HG03432 (cell line): ENCODE results near the gene GABBR1.
"Not testable (repeated sequence)": the region's sequence is repeated elsewhere in the genome, so short reads cannot be mapped to it uniquely, and the experiment has no call there.

ENCODE experiments used
- ATAC-seq: cut with Tn5 transposase; IDR thresholded peaks from one replicate; pipeline ENCODE4 v1.9.1; 2021; ENCODE audit warnings: mild to moderate bottlenecking, moderate library complexity; ENCODE audit not compliant: unreplicated experiment

Gene GABBR1

DNA sequence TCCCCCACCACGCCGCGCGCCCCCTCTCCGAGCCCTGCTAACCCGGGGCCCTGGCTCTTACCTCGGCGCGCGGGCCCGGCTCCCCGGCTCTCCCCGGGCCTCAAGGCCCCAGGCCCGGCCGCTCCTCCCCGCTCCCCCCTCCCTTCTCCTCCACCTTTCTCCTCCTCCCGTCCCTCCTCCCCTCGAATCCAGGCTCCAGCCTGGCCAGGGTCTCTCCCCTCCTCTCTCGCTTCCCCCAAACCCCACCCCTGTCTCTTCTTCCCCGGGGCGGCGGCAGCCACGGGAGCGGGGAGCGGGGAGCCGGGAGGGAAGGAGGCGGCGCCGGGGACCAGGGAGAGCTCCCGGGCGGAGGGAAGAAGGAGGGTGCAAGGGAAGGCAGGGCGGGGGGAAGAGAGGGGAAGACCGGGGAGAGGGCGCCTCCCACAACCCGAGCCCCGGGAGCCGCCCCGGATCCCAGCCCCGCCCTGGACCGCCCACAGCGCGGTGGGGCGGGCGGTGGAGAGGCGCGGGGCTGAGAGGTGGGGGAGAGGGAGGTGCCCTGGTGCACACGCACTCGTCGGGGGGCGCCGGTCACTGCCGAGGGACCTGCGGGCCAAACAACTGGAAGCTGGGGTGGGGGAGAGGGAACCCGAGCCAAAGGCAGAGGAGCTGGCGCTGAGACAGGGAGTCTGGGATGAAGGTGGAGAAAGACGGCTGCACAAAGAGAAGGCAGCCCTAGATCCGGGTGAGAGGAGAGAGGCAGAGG, at the start of gene GABBR1:
GABBR1 (minus strand) TSS at position 395 of the 745 bp plus-strand sequence. CDS start 798 bp downstream, outside the sequence.
- peak; percentile 79 for ATAC-seq

DNA sequence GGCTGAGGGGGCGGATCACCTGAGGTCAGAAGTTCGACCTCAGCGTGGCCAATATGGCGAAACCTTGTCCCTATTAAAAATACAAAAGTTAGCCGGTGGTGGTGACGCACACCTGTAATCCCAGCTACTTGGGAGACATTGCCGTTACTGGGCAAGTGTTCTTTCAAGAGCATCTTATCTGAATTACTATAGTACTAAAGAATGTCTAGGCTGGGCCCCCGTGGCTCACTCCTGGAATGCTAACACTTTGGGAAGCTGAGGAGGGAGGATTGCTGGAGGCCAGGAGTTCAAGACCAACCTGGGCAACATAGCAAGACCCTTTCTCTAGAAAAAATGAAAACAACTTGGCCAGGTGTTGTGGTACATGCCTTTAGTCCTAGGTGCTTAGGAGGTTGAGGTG, 48.8 kb upstream of the GABBR1 start:
- ATAC-seq: no peak

DNA sequence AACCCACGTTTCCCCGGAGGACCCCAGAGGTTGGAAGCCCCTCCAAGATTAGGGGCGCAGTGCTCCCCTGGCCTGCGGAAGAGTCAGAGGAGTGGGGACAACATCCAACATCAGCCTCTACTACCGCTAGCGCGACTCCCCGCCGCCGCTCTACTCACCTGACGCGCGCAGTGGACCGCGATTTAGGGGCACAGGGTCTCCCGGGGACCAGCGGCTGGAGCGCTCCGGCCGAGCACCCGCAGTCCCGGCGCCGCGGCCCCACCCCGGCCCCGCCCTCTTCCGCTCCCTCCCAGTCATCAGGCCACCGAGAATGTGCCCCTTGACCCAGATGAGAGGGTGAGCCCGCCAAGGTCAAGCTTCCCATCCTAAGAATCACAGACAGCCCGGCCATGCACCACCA, 47.9 kb upstream of the GABBR1 start, which contains the start of gene ZFP57:
ZFP57 (minus strand) TSS at position 249 of the 400 bp plus-strand sequence. CDS start 4,149 bp downstream, outside the sequence.
- no peak for ATAC-seq

- no peak for ATAC-seq
These were observed 47.4 kb upstream of the GABBR1 start for GRCh38 chr6:29680416-29680815.

- no peak for ATAC-seq
These were observed 47.0 kb upstream of the GABBR1 start for GRCh38 chr6:29679962-29680361.

GRCh38 chr6:29678114-29678513, 45.1 kb upstream of the GABBR1 start:
- no peak for ATAC-seq

- no peak for ATAC-seq
These were observed 44.1 kb upstream of the GABBR1 start for GRCh38 chr6:29676981-29677601.

- ATAC-seq: no peak
These were observed 42.6 kb upstream of the GABBR1 start for GRCh38 chr6:29675561-29675960.

GRCh38 chr6:29674008-29674407, 41.0 kb upstream of the GABBR1 start:
- no peak for ATAC-seq

DNA sequence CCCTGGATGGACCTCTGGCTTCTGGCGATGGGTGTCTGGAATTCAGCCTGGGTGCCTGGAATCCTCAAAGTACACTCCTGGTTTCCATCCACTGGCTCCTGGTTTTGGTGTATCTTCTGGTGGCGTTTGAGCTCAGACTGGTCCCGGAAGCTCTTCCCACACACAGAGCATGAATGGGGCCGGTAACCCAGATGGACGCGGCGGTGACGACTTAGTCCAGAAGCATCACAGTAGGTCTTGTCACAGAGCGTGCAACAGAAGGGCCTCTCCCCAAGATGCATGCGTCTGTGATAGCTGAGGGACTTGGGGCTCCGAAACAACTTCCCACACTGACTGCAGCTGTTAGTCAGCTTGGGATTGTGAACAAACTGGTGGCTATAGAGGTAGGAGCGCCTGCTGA, 40.2 kb upstream of the GABBR1 start:
- ATAC-seq: no peak

DNA sequence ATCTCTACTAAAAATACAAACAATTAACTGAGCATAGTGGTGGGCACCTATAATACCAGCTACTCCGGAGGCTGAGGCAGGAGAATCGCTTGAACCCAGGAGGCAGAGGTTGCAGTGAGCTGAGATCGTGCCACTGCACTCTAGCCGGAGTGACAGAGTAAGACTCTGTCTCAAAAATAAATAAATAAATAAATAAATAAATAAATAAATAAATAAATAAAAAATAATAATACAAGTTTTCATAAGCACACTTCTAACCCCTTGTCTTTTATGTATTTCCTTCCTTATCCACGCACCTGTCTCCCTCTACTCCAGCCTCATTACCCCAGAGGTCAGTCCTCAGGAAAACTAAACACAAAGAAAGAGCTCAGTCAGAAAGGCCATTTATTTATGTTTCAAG, 39.1 kb upstream of the GABBR1 start:
- not testable (repeated sequence) for ATAC-seq

- no peak for ATAC-seq
These were observed 38.0 kb upstream of the GABBR1 start for GRCh38 chr6:29671026-29671425.

DNA sequence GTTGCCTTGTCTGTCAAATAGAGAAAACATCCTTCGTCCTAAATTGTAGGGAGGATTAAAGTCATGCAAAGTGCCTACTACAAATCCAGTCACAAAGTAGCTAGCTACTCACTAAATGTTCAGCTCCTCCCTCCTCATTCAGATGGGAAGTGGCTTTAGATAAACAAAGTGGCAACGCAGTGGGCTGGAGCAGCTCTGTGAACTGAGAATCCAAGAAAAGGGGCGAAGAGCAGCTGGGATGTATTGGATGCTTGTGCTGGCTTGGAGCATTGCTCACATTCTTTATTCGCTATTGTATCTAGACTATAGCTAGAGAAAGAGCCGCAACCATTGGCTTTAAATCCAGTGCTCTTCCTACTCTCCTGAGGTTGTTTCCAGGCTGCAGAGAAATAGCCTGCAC, 34.2 kb upstream of the GABBR1 start:
- no peak for ATAC-seq

- ATAC-seq: no peak
These were observed 33.8 kb upstream of the GABBR1 start for GRCh38 chr6:29666826-29667130.

- no peak for ATAC-seq
These were observed 33.2 kb upstream of the GABBR1 start for GRCh38 chr6:29665942-29666825.

GRCh38 chr6:29663300-29664042, 30.5 kb upstream of the GABBR1 start:
- no peak for ATAC-seq

DNA sequence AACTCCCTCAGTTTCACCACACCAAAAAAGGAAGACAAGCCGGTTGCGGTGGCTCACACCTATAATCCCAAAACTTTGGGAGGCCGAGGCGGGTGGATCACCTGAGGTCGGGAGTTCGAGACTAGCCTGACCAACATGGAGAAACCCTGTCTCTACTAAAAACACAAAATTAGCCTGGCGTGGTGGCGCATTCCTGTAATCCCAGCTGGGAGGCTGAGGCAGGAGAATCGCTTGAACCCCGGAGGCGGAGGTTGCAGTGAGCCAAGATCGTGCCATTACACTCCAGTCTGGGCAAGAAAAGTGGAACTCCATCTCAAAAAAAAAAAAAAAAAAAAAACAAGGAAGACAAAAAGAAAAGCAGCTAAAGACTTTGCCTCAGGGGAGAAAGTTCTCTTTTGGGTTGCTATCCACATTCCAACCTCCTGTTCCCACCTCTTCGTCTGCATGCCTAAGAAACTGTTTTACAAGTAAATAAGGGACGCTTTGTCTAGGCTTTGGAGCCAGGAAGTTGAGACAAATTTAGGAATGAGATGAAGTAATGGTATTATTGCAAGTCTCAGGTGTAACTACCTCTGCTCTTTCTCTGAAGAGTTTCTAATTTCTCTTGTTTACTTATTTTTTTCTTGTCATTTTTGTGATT, 28.6 kb upstream of the GABBR1 start:
- not testable (repeated sequence) for ATAC-seq

- ATAC-seq: no peak
These were observed 28.1 kb upstream of the GABBR1 start for GRCh38 chr6:29661071-29661470.

- ATAC-seq: no peak
These were observed 23.8 kb upstream of the GABBR1 start, which contains the start of gene MOG for GRCh38 chr6:29656798-29657197. Gene MOG (plus strand): TSS chr6:29657092. CDS start chr6:29657210, 118 bp downstream.

GRCh38 chr6:29656157-29656556, 23.2 kb upstream of the GABBR1 start:
- ATAC-seq: no peak
